8988T (cell line): ENCODE results near the gene CACNA1I.

Experiments used
- DNase-seq: peaks from one replicate; pipeline ENCODE4 v3.0.0; 2011

Gene CACNA1I

GRCh38 chr22:39678862-39679490, 108.4 kb downstream of the CACNA1I start:
- no peak for DNase-seq

- DNase-seq = no peak
Measured at GRCh38 chr22:39679652-39680051, 109.1 kb downstream of the CACNA1I start.

- DNase-seq = no peak
Measured at GRCh38 chr22:39680486-39680885, 109.9 kb downstream of the CACNA1I start.

- DNase-seq = no peak
Measured at GRCh38 chr22:39681038-39681861, 110.7 kb downstream of the CACNA1I start.

- DNase-seq = no peak
Measured at GRCh38 chr22:39682994-39683393, 112.4 kb downstream of the CACNA1I start.

GRCh38 chr22:39683639-39684038, 113.1 kb downstream of the CACNA1I start:
- no peak for DNase-seq

GRCh38 chr22:39684702-39685281, 114.2 kb downstream of the CACNA1I start:
- no peak for DNase-seq

GRCh38 chr22:39685336-39686177, 115.0 kb downstream of the CACNA1I start:
- DNase-seq = no peak

- no peak for DNase-seq
Measured at GRCh38 chr22:39686178-39686620, 115.6 kb downstream of the CACNA1I start.

- DNase-seq = no peak
Measured at GRCh38 chr22:39686776-39687525, 116.4 kb downstream of the CACNA1I start.

GRCh38 chr22:39688186-39688785, 117.7 kb downstream of the CACNA1I start:
- DNase-seq = no peak

GRCh38 chr22:39689421-39689820, 118.9 kb downstream of the CACNA1I start:
- no peak for DNase-seq

GRCh38 chr22:39690881-39691605, 120.5 kb downstream of the CACNA1I start:
- no peak for DNase-seq

- no peak for DNase-seq
Measured at GRCh38 chr22:39693943-39694500, 123.5 kb downstream of the CACNA1I start.

GRCh38 chr22:39697790-39698430, 127.4 kb downstream of the CACNA1I start:
- no peak for DNase-seq

GRCh38 chr22:39699631-39700360, 129.2 kb downstream of the CACNA1I start:
- no peak for DNase-seq

GRCh38 chr22:39700565-39700964, 130.0 kb downstream of the CACNA1I start:
- DNase-seq = no peak

GRCh38 chr22:39703091-39703490, 132.5 kb downstream of the CACNA1I start:
- DNase-seq = no peak

- no peak for DNase-seq
Measured at GRCh38 chr22:39703928-39704639, 133.5 kb downstream of the CACNA1I start.
